DMS114 treated with DMSO at 0.1 percent for 48 hours (cell line): ENCODE data around the gene NPC1L1.
A peak's percentile ranks its signal among the peaks of the same experiment; 100 is the strongest.
"Not testable (repeated sequence)": the region's sequence is repeated elsewhere in the genome, so short reads cannot be mapped to it uniquely, and the experiment has no call there.

Experiments
- DNase-seq: peaks from one replicate; lab custom pipeline; 2025; ENCODE audit not compliant: unreplicated experiment; lab: John Stamatoyannopoulos, UW

NPC1L1 gene

DNA sequence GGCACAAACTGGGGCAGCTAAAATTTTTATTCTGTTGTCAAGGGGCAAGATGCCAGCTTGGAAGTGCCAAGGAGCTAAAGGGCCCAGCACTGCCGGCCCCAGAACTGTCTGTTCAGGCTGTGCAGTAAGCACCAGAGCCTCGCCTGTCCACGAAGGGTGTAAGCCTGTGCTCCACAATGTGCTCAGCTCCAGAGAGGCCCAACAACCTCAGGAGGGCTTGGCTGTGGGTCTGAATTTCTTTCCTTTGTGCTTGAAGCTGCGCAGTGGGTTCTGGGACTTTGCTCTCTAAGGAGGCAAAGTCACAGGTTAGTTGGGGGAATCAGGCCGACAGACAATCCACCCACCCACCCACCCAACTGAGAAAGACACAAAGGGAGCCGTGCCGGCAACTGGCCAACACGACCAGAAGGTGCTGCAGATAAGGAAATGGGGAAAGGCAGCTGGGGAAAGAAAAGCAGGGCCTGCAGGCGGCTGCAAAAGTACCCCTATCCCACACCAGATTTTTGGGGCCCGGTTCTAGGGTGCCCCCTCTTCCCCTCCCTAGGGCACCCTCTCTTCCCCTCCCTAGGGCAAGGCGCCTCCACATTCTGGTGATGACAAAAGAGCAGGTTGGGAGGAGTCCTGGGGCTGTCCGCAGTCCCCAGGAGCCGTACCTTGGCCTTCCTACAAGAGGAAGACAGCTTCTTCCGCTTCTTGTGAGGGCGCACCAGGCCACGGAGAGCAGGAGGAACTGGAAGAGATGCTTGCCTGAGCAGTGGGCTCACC, 24.8 kb upstream of the NPC1L1 start:
- no peak for DNase-seq

DNA sequence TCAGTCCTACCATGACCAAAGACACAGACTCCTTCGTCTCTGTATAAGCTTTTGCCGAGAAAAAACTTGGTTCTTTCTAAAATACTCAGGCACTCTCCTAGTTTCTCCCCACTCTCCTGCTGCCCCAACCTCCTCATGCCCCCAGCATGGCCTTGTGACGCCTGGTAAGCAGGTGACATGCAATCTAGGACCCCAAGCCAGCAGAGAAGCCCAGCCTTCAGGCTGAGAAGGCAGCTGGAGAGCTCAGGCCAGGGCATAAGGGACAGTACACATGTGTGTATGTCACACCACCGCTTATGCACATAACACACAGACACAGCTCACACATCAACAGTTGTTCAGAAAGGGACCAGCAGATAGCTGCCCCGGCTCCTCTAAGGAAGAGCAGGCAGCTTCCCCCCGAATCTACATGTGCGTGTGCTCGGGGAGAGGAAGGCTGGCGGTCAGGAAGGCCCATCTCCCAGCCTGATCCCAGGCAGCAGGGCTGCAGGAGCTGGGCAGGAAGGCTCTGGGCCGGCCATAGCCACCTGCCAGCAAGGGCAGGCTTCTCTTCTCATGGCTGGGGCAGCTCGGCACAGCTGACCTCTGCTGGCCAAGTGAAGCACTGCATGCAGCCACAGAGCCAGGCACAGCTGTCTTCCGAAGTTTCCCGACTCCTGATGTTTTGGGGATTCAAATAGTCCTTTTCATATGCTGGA, 24.1 kb upstream of the NPC1L1 start:
- DNase-seq = peak; percentile 49

DNA sequence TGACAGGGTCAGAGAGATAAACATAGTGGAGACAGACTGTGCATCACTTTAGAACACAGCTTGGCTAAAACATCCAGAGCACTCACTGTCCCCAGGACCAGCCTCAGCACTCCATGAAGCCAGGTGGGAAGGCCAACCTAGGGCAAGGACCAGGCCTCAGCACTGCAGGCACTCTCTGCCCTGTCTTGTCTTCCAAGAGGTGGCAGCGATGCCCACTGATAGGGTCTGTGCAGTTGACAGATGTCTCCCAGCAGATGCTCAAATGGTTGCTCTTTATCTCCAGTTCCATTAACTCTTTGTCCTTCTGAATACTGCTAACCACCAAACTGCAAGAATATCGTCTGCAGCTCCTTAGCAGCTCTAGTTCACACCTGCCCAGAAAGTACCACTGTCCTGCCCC, 23.5 kb upstream of the NPC1L1 start:
- DNase-seq = no peak

DNA sequence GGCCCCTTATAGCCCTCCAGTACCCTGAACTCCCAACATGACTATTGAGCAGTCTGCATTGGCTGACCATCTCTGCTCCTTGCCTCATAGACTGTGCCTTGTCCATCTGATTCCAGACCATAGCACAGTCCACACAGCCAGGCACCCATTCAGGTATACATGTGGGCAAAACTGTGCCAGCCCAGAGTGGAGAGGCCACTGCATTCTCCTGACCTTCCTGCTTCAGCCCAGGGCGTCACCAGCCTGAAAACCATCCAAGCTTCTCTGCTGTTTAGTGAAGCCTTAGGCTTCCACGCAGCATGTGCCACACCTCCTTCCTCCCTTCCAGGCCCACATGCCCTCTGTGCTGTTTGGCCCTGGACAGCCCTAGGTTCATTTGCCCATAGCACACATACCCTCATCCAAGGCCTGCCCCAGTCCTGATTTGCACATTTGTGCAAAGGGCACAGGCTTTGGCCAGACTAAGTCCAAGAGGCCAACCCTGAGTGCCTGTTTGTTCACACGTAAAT, 22.1 kb upstream of the NPC1L1 start:
- DNase-seq = no peak

DNA sequence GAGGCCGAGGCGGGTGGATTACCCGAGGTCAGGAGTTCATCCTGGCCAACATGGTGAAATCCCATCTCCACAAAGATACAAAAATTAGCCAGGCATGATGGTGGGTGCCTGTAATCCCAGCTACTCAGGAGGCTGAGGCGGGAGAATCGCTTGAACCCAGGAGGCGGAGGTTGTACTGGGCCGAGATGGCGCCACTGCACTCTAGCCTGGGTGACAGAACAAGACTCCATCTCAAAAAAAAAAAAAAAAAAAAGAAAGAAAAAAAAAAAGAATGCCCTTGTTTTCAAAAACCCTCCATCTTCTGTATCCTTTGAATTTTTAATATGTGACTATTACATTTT, 21.5 kb upstream of the NPC1L1 start:
- DNase-seq = not testable (repeated sequence)

DNA sequence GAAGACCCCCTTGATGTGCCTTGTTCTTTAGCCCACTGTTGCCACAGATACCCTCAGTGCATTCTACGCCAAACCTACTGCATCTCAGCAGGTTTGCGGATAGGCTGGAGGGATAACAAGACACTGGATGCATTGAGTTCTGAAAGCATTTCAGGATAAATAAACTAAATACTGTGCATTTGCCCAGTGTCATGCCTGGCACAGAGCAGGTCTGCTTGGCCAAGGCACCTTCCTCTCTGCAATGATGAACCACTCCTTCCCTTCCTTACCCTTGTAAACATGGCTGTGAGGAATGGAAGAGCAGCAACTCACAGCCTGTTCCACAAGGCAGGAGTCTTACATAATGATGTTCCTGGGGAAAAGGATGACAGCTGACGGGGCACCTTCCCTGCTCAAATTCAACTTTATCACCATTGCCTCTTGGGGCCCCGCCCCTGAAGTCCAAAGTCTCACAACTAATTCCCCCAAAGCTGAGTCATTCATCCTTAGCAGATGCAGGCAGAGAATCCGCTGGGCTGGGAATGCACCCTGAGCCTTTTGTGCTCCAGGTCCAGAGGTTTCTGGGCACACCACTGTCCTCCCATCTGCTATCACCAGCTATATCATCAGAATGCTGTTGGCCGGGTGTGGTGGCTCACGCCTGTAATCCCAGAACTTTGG, 21.0 kb upstream of the NPC1L1 start:
- no peak for DNase-seq

DNA sequence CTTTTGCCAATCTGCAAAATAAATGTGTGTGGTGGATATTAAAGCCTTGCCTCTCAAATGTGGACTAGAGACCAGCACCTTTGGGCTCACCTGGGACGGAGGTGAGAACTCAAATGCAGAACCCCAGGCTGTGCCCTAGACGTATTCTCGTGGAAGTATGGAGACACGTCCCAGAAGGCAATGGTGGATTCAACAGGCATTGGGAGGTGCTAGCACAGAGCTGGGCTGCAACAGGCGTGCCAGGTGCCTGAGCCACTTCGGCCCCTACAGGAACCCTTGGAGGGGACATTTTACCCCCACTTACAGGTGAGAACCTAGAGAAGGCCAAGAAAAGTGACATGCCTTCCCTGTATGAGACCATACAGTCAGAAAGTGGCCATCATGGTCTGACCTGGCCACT, 20.4 kb upstream of the NPC1L1 start:
- DNase-seq = no peak

DNA sequence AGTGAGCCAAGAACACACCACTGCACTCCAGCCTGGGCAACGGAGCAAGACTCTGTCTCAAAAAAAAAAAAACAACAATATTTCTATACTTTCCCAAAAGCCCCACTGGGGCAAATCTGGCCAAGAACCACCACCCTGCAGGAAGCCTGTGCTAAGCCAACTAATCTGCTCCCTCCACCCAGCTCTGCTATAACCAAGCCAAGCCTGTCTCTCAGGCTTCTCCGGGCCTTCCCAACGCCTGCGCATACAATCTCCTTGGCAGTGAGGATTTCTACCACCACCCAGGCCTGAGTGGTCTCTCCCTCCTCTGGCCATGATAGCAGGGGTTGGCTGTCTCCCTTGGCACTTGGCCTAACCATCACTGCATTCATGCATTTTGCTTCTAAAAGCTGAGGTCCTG, 18.4 kb upstream of the NPC1L1 start:
- DNase-seq = no peak

DNA sequence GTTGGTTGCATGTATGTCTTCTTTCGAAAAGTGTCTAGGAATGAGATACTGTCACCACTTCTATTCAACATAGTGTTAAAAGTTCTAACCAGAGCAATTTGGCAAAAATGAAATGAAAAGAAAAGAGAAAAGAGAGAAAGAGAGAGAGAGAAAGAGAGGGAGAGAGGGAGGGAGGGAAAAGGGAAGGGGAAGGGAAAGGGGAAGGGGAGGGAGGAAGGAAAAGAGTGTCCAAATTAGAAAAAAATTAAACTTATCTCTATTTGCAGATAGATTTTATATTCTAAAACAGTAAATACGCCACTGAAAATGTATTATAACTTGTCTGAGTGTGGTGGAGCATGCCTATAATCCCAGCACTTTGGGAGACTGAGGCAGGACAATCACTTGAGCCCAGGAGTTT, 16.4 kb upstream of the NPC1L1 start:
- DNase-seq = no peak

DNA sequence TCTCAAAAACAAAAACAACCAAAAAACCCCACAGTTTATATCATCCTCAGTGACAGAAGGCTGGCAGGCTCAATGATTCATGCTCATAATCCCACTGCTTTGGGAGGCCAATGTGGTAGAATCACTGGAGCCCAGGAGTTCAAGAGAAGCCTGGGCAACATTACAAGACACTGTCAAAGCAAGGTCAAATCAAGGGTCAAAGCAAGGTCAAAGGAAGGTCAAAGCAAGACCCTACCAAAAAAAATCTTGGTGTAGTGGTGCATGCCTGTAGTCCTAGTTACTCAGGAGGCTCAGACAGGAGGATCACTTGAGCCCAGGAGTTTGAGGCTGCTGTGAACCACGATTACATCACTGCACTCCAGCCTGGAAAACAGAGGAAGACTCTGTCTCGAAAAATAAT, 14.2 kb upstream of the NPC1L1 start:
- no peak for DNase-seq

DNA sequence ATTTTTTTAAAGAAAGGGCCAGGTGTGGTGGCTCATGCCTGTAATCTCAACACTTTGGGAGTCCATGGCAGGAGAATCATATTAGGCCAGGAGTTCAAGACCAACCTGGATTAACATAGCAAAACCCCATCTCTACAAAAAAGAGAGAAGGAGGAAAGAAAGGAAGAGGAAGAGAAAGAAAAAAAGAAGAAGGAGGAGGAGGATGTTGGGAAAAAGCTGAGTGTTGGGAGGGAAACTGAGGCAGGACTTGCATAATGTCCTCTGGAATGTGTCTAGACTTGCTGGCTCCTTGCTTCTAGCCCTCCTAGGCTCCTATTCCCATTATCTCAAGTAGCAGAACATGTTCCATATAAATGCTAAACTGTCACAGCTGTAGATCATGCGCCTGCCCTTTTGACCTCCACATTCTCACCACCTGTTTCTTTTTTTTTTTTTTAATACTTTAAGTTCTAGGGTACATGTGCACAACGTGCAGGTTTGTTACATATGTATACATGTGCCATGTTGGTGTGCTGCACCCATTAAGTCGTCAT, 11.4 kb upstream of the NPC1L1 start:
- DNase-seq = not testable (repeated sequence)

DNA sequence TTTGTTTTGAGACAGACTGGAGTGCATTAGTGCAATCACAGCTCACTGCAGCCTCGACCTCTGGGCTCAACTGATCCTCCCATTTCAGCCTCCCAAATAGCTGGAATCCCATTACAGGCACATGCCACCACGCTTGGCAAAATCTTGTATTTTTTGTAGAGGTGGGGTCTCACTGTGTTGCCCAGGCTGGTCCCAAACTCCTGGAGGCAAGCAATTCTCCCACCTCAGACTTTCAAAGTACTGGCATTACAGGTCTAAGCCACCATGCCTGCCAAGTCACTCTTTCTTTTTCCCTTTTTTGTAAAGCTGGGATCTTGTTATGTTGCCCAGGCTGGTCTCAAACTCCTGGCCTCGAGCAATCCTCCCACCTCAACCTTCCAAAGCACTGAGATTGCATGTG, 8.3 kb upstream of the NPC1L1 start:
- no peak for DNase-seq

DNA sequence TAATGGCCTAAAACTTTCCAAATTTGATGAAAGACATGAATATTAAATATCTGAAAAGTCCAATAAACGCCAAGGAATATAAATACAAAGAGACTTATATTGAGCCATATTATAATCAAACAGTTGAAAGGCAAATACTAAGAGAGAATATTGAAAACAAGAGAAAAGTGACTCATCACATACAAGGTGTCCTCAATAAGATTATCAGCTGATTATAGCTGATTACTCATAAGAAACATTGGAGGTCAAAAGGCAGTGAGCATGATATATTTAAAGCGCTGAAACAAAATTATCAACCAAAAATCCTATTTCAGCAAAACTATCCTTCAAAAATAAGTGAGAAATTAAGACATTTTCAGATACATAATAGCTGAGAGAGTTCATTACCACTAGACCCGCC, 7.8 kb upstream of the NPC1L1 start:
- DNase-seq = no peak

DNA sequence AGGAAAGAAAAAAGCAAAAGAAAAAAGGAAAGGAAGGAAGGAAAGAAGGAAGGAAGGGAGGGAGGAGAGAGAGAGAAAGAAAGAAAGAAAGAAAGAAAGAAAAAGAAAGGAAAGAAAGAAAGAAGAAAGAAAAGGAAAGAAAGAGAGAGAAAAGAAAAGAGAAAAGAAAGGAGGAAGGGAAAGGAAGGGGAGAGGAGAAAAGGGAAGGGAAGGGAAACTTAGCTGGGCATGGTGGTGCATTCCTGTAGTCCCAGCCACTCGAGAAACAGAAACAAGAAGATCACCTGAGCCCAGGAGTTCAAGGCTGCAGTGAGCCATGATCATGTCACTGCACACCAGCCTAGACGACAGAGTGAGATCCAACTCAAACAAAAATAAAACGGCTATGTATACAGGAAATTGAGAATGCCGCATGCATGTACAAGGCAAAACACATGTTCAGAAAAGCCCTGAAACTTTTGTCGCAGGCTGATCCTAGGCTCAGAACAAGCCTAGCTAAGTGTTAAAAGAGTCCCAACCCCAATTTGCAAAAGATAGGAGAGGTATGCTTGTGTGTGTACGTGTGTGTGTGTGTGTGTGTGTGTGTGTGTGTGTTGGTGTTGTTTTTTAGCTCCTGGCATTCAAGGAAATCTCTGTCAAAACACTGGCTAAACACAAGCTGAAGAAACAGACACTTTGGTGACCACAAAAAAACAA, 6.6 kb upstream of the NPC1L1 start:
- no peak for DNase-seq

DNA sequence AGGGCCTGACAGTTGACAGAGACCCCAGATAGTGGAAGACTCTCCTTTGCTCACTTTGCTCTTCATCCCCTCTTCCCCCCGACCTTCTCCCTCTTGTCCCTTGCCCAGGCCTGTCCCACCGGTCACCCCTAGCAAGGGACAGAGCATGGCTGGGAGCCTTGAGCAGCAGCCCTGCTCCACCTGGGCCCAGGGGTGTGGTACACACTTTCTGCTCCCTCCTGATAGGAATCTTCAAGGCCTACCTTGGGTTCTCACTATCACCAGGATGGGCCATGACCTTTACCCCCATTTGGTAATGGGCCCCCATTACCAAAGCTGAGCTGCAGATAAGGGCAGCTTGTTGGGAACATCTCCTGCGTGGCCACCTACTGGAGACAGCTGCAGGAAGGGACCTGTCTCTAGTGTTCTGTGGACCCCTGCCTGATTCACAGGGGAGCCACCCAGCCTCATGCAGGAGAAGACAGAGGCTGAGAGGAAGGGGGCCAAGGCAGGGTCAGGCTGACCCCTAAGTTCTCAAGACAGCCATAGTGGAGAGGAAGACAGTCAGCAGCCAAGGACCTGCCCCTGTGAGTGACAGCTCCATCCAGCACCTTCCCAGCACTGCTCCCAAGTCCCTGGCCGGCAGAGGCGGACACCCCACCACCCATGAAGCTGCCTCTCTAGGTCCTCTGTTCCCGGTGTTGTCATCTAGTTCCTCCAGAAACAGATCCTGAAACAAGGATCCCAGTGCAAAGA, 913 bp upstream of the NPC1L1 start:
- DNase-seq = no peak

DNA sequence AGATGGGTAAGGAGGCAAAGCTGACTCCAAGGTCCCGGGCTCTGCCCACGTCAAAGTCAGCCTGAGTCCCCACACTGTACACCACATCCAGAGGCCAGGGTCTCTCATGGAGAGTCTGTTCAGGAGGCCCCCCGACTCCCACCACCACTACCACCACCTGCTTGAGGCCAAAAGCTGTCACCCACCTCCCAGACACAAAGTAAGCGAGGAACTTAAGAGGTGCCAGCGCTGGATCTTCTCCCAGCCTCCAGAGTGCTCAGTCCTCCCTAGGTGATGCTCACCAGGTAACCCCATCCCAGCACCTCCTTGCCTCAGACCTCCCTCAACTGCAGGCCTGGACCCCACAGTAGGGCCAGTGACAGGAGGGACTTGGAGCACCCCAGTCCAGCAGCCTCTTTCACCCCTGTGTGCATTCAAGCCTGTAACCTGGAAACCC, 520 bp downstream of the NPC1L1 start:
- no peak for DNase-seq

DNA sequence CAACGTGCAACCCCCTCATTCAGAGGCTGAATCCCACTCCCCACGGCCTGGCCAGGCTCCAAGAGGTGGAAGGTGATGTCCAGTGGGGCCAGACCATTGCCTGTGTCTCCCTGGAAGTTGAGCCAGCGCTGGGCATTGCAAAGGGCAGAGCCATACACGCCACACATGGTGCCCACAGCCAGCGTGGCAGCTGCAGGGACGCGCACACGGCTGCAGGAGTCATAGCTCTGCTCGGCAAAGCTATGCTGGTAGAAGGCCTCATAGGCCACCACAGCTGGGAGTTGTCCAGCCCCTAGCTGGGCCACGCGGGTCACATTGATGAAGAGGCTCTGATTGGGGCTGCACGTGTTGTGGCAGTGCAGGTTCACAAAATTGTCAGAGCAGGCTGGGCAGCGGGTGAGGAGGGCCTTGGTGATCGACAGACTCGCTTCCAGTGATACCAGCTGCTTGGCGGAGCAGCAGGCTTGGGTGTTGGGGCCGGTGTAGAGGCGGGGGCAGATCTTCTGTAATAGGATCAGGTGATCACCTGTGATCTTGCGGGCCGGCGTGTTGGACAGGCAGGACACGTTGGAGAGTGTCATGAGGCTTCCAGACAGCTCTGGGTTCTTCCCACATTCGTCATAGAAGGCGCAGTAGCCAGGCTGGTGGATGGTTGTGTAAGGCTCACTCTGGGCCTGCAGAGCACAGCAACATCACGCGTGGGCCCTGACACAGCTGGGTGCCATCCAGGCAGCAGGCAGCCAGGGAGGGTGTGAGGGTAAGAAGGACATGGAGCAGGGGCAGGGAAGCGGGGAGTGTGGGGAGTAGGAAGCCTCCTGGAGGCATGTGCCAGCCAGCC, 1.2 kb downstream of the NPC1L1 start:
- DNase-seq = no peak

DNA sequence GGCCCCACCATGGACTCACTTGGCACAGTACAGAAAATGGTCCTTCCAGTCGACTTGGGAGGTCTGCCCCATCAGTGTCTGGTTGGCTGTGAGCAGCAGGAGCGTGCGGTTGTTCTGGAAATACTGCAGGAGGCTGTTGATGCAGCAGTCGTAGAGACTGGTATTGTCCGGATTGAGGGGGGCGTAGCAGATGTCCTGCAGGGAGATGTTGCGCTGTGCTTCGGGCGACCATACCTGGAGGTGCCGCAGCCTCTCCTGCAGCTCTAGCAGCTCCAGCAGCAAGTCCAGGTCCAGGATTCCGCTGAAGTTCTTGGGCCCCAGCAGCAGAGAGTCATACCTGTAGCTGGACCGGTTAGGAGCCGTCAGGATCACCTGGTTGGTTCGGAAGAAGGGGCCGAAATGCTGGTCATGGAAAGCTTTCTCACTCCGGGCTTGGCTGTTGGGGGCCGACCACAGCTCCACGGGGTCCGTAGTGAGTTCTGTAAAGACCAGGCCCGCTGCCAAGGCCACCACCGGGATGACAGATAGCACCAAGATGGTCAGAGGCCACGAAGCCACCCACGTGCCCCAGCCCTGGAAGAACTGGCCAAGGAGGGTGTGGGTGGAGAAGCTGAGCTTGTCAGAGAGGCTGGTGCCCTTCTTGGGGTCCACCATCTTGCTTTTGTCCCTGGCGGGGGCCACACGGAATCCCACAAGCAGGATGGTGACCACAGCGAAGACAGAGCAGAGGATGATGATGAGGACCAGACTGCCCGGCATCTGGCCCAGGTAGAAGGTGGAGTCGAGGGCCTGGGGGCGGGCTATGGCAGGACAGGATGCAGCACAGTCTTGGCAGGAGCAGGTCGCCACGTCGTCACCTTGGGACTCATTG, 2.1 kb downstream of the NPC1L1 start:
- no peak for DNase-seq
